ENCODE data around the gene CA12. TPM values are rescaled to one million over a fixed set of nuclear protein-coding genes. Genes with fewer than 3 reads are reported as not detected.

Gene CA12
- total and polyA plus RNA-seq, 9 of the 15 experiments (the other 6 are each of a cell fraction or from before 2014, with no cell fraction given) = 0.01 to 0.78 (median 0.15) TPM; not detected in 1

GRCh38 chr15:63288778-63289378 lies 92.8 kb downstream of the CA12 start (continued):
- no peak for TF ChIP-seq PREB (CRISPR knock-in tag; IDR thresholded peaks at IDR 0.05)
- no peak for TF ChIP-seq DLX4 (CRISPR knock-in tag; IDR thresholded peaks at IDR 0.05)
- no peak for TF ChIP-seq ZKSCAN8 (CRISPR knock-in tag; IDR thresholded peaks at IDR 0.05)
- no peak for TF ChIP-seq PML (IDR thresholded peaks at IDR 0.05; ENCODE audit: low read length)
- TF ChIP-seq SMC3 (conservative IDR thresholded peaks at IDR 0.05; ENCODE audit: insufficient read depth, low read depth, low read length) = peak; percentile 76
- no peak for TF ChIP-seq SMAD4 (CRISPR knock-in tag; conservative IDR thresholded peaks at IDR 0.05)
- TF ChIP-seq CBX2 (IDR thresholded peaks at IDR 0.05; ENCODE audit: insufficient read depth, low read length, poor library complexity, severe bottlenecking) = no peak
- TF ChIP-seq RB1 (IDR thresholded peaks at IDR 0.05; ENCODE audit: low read depth) = 0 out of 2 replicates have a peak, but pooled peaks have one; percentile 18
- TF ChIP-seq NBN (IDR thresholded peaks at IDR 0.05; ENCODE audit: low read depth) = no peak
- no peak for TF ChIP-seq KDM1A (IDR thresholded peaks at IDR 0.05)
- 0 out of 4 replicates have a peak, but pooled peaks of 1 of the 2 experiments have one; percentile 31 for TF ChIP-seq ZNF639 (CRISPR knock-in tag; conservative IDR thresholded peaks at IDR 0.05 in 1 of 2, IDR thresholded peaks at IDR 0.05 in 1 of 2)
- TF ChIP-seq KAT7 (CRISPR knock-in tag; IDR thresholded peaks at IDR 0.05; ENCODE audit: borderline replicate concordance) = no peak
- TF ChIP-seq ZNF609 (CRISPR knock-in tag; IDR thresholded peaks at IDR 0.05; ENCODE audit: borderline replicate concordance) = no peak
- TF ChIP-seq ZNF583 (CRISPR knock-in tag; IDR thresholded peaks at IDR 0.05) = no peak
- 0 out of 2 replicates have a peak, but pooled peaks have one; percentile 29 for TF ChIP-seq EP400 (IDR thresholded peaks at IDR 0.05)
- no peak for TF ChIP-seq SMARCE1 (IDR thresholded peaks at IDR 0.05)
- no peak for TF ChIP-seq MEF2D (tag; conservative IDR thresholded peaks at IDR 0.05; ENCODE audit: low read depth)
- TF ChIP-seq ESRRA (IDR thresholded peaks at IDR 0.05; ENCODE audit: borderline replicate concordance, low read depth) = no peak
- no peak for TF ChIP-seq RAD51 (IDR thresholded peaks at IDR 0.05; ENCODE audit: borderline replicate concordance, low read depth)
- no peak for TF ChIP-seq BRCA1 (IDR thresholded peaks at IDR 0.05)
- no peak for TF ChIP-seq BRCA1 (CRISPR knock-in tag; IDR thresholded peaks at IDR 0.05)
- no peak for TF ChIP-seq BCL6 (CRISPR knock-in tag; IDR thresholded peaks at IDR 0.05)
- no peak for TF ChIP-seq ZEB2 (IDR thresholded peaks at IDR 0.05)
